ENCODE results near the gene UROC1.

The UROC1 gene

GRCh38 chr3:126477061-126477380, 40.6 kb downstream of the UROC1 start:
- no peaks in the 10 kb centered on the region for H3K9me3 ChIP-seq (ENCODE audit: low read length)

GRCh38 chr3:126476166-126477060, 41.2 kb downstream of the UROC1 start:
- H3K36me3 ChIP-seq (ENCODE audit: insufficient read depth, low read length), result peaks cover 9% of the 10 kb centered on the region
- peak overlapping the region; percentile 73 for H3K27ac ChIP-seq (ENCODE audit: low read depth, low read length)
- H3K9me3 ChIP-seq (ENCODE audit: low read length), result no peaks in the 10 kb centered on the region

More at GRCh38 chr3:126477061-126477380, 40.6 kb downstream of the UROC1 start:
- H3K9ac ChIP-seq (ENCODE audit: low read length), result no peak overlapping the region
- peaks cover 4% of the 10 kb centered on the region for H3K36me3 ChIP-seq (ENCODE audit: insufficient read depth, low read length)
- no peak overlapping the region for H3K4me3 ChIP-seq (ENCODE audit: low read depth in 1 of 2, low read length in 2 of 2)
- H3K4me1 ChIP-seq (ENCODE audit: insufficient read depth, low read length), result peaks cover 33% of the 10 kb centered on the region
- no peaks in the 10 kb centered on the region for H3K27me3 ChIP-seq (ENCODE audit: control insufficient read depth in 1 of 2, insufficient read depth in 2 of 2, low read length in 2 of 2)
- no peak overlapping the region for H3K27ac ChIP-seq (ENCODE audit: low read depth, low read length)

GRCh38 chr3:126475413-126476114, 42.0 kb downstream of the UROC1 start, which contains the start of gene ZXDC:
Gene ZXDC, minus strand, starts transcription at chr3:126475891. Its CDS starts 26 bp downstream, at chr3:126475865.
- Histone ChIP-seq H3K4me3 (ENCODE audit: low read depth in 1 of 2, low read length in 2 of 2) (peak within 1 kb of the TSS; percentile 67 to 88), H3K27me3 (ENCODE audit: control insufficient read depth in 1 of 2, insufficient read depth in 2 of 2, low read length in 2 of 2) (no peaks in the 10 kb centered on the region), H3K36me3 (ENCODE audit: insufficient read depth, low read length) (peaks cover 18% of the 10 kb centered on the region), H3K9ac (ENCODE audit: low read length) (peak within 1 kb of the TSS; percentile 71), H3K9me3 (ENCODE audit: low read length) (no peaks in the 10 kb centered on the region), H3K4me1 (ENCODE audit: insufficient read depth, low read length) (peaks cover 38% of the 10 kb centered on the region), H3K27ac (ENCODE audit: low read depth, low read length) (peak within 1 kb of the TSS; percentile 87)

More at GRCh38 chr3:126476166-126477060, 41.2 kb downstream of the UROC1 start:
- Histone ChIP-seq H3K4me3 (ENCODE audit: low read depth in 1 of 2, low read length in 2 of 2) (peak overlapping the region; percentile 52 to 88), H3K27me3 (ENCODE audit: control insufficient read depth in 1 of 2, insufficient read depth in 2 of 2, low read length in 2 of 2) (no peaks in the 10 kb centered on the region), H3K4me1 (ENCODE audit: insufficient read depth, low read length) (peaks cover 36% of the 10 kb centered on the region), H3K9ac (ENCODE audit: low read length) (peak overlapping the region; percentile 71)

GRCh38 chr3:126474498-126475412, 42.8 kb downstream of the UROC1 start:
- Histone ChIP-seq H3K27me3 (ENCODE audit: control insufficient read depth in 1 of 2, insufficient read depth in 2 of 2, low read length in 2 of 2) (no peaks in the 10 kb centered on the region), H3K4me3 (ENCODE audit: low read depth in 1 of 2, low read length in 2 of 2) (peak overlapping the region; percentile 67 to 69), H3K9ac (ENCODE audit: low read length) (peak overlapping the region; percentile 36), H3K9me3 (ENCODE audit: low read length) (no peaks in the 10 kb centered on the region), H3K36me3 (ENCODE audit: insufficient read depth, low read length) (peaks cover 26% of the 10 kb centered on the region), H3K27ac (ENCODE audit: low read depth, low read length) (peak overlapping the region; percentile 87), H3K4me1 (ENCODE audit: insufficient read depth, low read length) (peaks cover 37% of the 10 kb centered on the region)

- Histone ChIP-seq H3K27ac (ENCODE audit: low read depth, low read length) (no peak overlapping the region), H3K27me3 (ENCODE audit: control insufficient read depth in 1 of 2, insufficient read depth in 2 of 2, low read length in 2 of 2) (no peaks in the 10 kb centered on the region), H3K4me1 (ENCODE audit: insufficient read depth, low read length) (peaks cover 37% of the 10 kb centered on the region), H3K9me3 (ENCODE audit: low read length) (no peaks in the 10 kb centered on the region), H3K36me3 (ENCODE audit: insufficient read depth, low read length) (peaks cover 38% of the 10 kb centered on the region), H3K4me3 (ENCODE audit: low read depth in 1 of 2, low read length in 2 of 2) (peak overlapping the region; percentile 20 to 69), H3K9ac (ENCODE audit: low read length) (peak overlapping the region; percentile 22)
Measured at GRCh38 chr3:126473292-126474168, 44.0 kb downstream of the UROC1 start.

GRCh38 chr3:126472277-126473006, 45.1 kb downstream of the UROC1 start:
- H3K9ac ChIP-seq (ENCODE audit: low read length), result peak overlapping the region; percentile 28
- no peak overlapping the region for H3K27ac ChIP-seq (ENCODE audit: low read depth, low read length)
- no peaks in the 10 kb centered on the region for H3K9me3 ChIP-seq (ENCODE audit: low read length)
- no peaks in the 10 kb centered on the region for H3K27me3 ChIP-seq (ENCODE audit: control insufficient read depth in 1 of 2, insufficient read depth in 2 of 2, low read length in 2 of 2)
- H3K4me3 ChIP-seq (ENCODE audit: low read depth in 1 of 2, low read length in 2 of 2), result peak overlapping the region in 1 of 2 donors; percentile 69
- H3K36me3 ChIP-seq (ENCODE audit: insufficient read depth, low read length), result peaks cover 48% of the 10 kb centered on the region
- H3K4me1 ChIP-seq (ENCODE audit: insufficient read depth, low read length), result peaks cover 37% of the 10 kb centered on the region

GRCh38 chr3:126469479-126469878, 48.1 kb downstream of the UROC1 start:
- no peak overlapping the region for H3K27ac ChIP-seq (ENCODE audit: low read depth, low read length)
- no peak overlapping the region for H3K9ac ChIP-seq (ENCODE audit: low read length)
- H3K9me3 ChIP-seq (ENCODE audit: low read length), result no peaks in the 10 kb centered on the region
- peaks cover 77% of the 10 kb centered on the region for H3K36me3 ChIP-seq (ENCODE audit: insufficient read depth, low read length)
- no peaks in the 10 kb centered on the region for H3K27me3 ChIP-seq (ENCODE audit: control insufficient read depth in 1 of 2, insufficient read depth in 2 of 2, low read length in 2 of 2)
- H3K4me1 ChIP-seq (ENCODE audit: insufficient read depth, low read length), result peaks cover 35% of the 10 kb centered on the region
- no peak overlapping the region for H3K4me3 ChIP-seq (ENCODE audit: low read depth in 1 of 2, low read length in 2 of 2)

- H3K9ac ChIP-seq (ENCODE audit: low read length), result no peak overlapping the region
- no peak overlapping the region for H3K27ac ChIP-seq (ENCODE audit: low read depth, low read length)
- peaks cover 80% of the 10 kb centered on the region for H3K36me3 ChIP-seq (ENCODE audit: insufficient read depth, low read length)
- no peaks in the 10 kb centered on the region for H3K9me3 ChIP-seq (ENCODE audit: low read length)
- H3K27me3 ChIP-seq (ENCODE audit: control insufficient read depth in 1 of 2, insufficient read depth in 2 of 2, low read length in 2 of 2), result no peaks in the 10 kb centered on the region
- H3K4me3 ChIP-seq (ENCODE audit: low read depth in 1 of 2, low read length in 2 of 2), result no peak overlapping the region
- peaks cover 23% of the 10 kb centered on the region for H3K4me1 ChIP-seq (ENCODE audit: insufficient read depth, low read length)
Measured at GRCh38 chr3:126468028-126468891, 49.3 kb downstream of the UROC1 start.

- peaks cover 16% of the 10 kb centered on the region for H3K4me1 ChIP-seq (ENCODE audit: insufficient read depth, low read length)
- H3K4me3 ChIP-seq (ENCODE audit: low read depth in 1 of 2, low read length in 2 of 2), result no peak overlapping the region
- no peak overlapping the region for H3K9ac ChIP-seq (ENCODE audit: low read length)
- no peaks in the 10 kb centered on the region for H3K27me3 ChIP-seq (ENCODE audit: control insufficient read depth in 1 of 2, insufficient read depth in 2 of 2, low read length in 2 of 2)
- H3K36me3 ChIP-seq (ENCODE audit: insufficient read depth, low read length), result peaks cover 81% of the 10 kb centered on the region
- H3K27ac ChIP-seq (ENCODE audit: low read depth, low read length), result no peak overlapping the region
- no peaks in the 10 kb centered on the region for H3K9me3 ChIP-seq (ENCODE audit: low read length)
Measured at GRCh38 chr3:126467611-126467955, 50.0 kb downstream of the UROC1 start.
